Effector memory CD8-positive, alpha-beta T cell (primary cell): Measurements from ENCODE around the gene WDR43.

Experiments
- ATAC-seq: fragments of 150-1000 bp; cut with Tn5 transposase; replicated peaks from 2 replicates; pipeline ENCODE4 v1.10.0; 2021; ENCODE audit warnings: mild to moderate bottlenecking, moderate library complexity
- DNase-seq, 3 experiments: peaks; one replicate each; pipeline ENCODE4 v3.0.0; 2021
- H3K27ac Mint-ChIP-seq, 2 donors: one replicate each; pipeline ENCODE4 v1.8.0; 2022; ENCODE audit warnings: mild to moderate bottlenecking in 2 of 2, mixed read lengths in 2 of 2, moderate library complexity in 2 of 2
- H3K27me3 Mint-ChIP-seq, 2 donors: one replicate each; pipeline ENCODE4 v1.8.0; 2022; ENCODE audit warnings: mixed read lengths in 2 of 2
- H3K36me3 Mint-ChIP-seq: one replicate; pipeline ENCODE4 v1.8.0; 2022; ENCODE audit warnings: mild to moderate bottlenecking, moderate library complexity, mixed read lengths; ENCODE audit not compliant: insufficient read depth
- H3K4me1 Mint-ChIP-seq, 2 donors: one replicate each; pipeline ENCODE4 v1.8.0; 2022; ENCODE audit warnings: low read depth in 2 of 2, mixed read lengths in 2 of 2
- H3K4me3 Mint-ChIP-seq, 2 donors: one replicate each; pipeline ENCODE4 v1.8.0; 2022; ENCODE audit warnings: mild to moderate bottlenecking in 2 of 2, mixed read lengths in 2 of 2, moderate library complexity in 2 of 2
- H3K9me3 Mint-ChIP-seq, 2 donors: one replicate each; pipeline ENCODE4 v1.8.0; 2022; ENCODE audit warnings: mixed read lengths in 2 of 2

The WDR43 gene

GRCh38 chr2:28994679-28995078 is 100.2 kb downstream of the WDR43 start:
- DNase-seq: no peak
- H3K9me3 Mint-ChIP-seq: no peaks in the 10 kb centered on the region
- no peak overlapping the region for H3K27ac Mint-ChIP-seq
- peaks cover 0 to 7% of the 10 kb centered on the region in 2 donors for H3K4me1 Mint-ChIP-seq
- no peak for ATAC-seq
- no peak overlapping the region for H3K4me3 Mint-ChIP-seq
- H3K36me3 Mint-ChIP-seq: peaks cover 3% of the 10 kb centered on the region
- no peaks in the 10 kb centered on the region for H3K27me3 Mint-ChIP-seq

GRCh38 chr2:28995765-28996750 is 101.6 kb downstream of the WDR43 start:
- Mint-ChIP-seq H3K27ac (peak overlapping the region; percentile 47 to 83), H3K4me1 (peaks cover 8 to 17% of the 10 kb centered on the region in 2 donors), H3K27me3 (no peaks in the 10 kb centered on the region), H3K4me3 (no peak overlapping the region), H3K9me3 (no peaks in the 10 kb centered on the region), H3K36me3 (peaks cover 3% of the 10 kb centered on the region)
- no peak for DNase-seq
- no peak for ATAC-seq

GRCh38 chr2:28997237-28997846 is 102.9 kb downstream of the WDR43 start:
- Mint-ChIP-seq H3K9me3 (no peaks in the 10 kb centered on the region), H3K4me3 (no peak overlapping the region), H3K36me3 (peaks cover 8% of the 10 kb centered on the region), H3K27me3 (no peaks in the 10 kb centered on the region), H3K4me1 (peaks cover 17 to 26% of the 10 kb centered on the region in 2 donors), H3K27ac (peak overlapping the region; percentile 3 to 14)
- DNase-seq (no peak), ATAC-seq (no peak)
